Measurements from ENCODE around the gene HMG20A. TPM values are rescaled to one million over a fixed set of nuclear protein-coding genes. Genes with fewer than 3 reads are reported as not detected.
A peak's percentile ranks its signal among the peaks of the same experiment; 100 is the strongest.

Gene HMG20A
- total RNA-seq, 2 donors from 2014 or later, result 33.5 to 36.3 TPM

DNA sequence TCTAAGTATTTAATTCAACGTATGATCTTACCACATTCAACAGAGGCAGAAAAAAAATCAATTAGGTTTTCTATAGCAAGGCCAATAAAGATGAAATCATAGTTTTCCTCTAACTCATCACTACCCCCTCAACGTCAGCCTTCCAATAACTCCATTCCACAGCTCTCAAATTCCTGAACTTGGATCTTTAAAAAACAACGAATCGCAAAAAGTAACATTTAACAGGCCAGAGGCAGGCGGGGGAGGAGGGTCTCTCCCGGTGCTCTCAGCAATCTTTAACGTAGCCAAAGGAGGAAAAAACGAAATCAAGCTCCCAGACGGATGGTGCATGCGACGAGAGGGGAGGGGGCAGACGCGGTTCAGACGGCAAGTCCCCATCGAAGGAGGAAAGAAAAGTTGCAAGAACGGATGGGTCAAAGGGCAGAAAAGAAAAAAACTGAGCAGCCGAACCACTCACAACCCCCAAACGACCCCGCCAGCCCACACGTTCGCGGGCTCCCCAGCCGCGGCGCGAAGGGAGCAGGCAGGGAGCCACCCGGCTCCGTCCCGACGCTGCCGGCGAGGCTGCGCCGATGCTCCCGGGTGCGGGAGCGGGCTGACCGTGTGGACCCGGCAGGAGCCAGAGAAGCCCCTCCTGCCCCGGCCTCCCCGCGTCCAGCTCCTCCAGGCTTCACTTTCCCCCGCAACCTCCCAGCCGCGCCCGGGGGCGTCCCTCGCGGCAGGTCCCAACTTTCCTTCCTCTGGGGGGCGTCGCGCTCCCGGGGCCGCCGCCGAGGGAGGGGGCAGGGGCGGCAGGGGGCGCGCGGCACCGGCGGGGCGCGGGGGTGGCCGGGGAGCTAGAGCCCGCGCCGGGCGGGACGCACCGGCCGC lies 1.5 kb upstream of the HMG20A start:
- ATAC-seq, result peak; percentile 1 to 25
- DNase-seq, result peak; percentile 44
- intact Hi-C loops (cut with DNase I), result loop anchor here (5.0 to 10.0 kb wide), 2 partner anchors 76 to 312 kb away; no protein-coding TSS in a partner anchor

- peak; percentile 100 for DNase-seq
- intact Hi-C loops (cut with DNase I), result loop anchor here (5.0 to 10.0 kb wide), 3 partner anchors 75 to 313 kb away; no protein-coding TSS in a partner anchor
- ATAC-seq, result peak; percentile 98 to 99
Measured at GRCh38 chr15:77419836-77420609, 665 bp upstream of the HMG20A start, which contains the start of gene PEAK1. TSS of gene PEAK1 (minus strand) at chr15:77420104. CDS start at chr15:77181926, 238,178 bp downstream.

GRCh38 chr15:77421370-77421700 lies 647 bp downstream of the HMG20A start:
- no peak for ATAC-seq
- intact Hi-C loops (cut with DNase I), result loop anchor here in 1 of 2 donors (5.0 kb wide), 1 partner anchor 76 kb away; no protein-coding TSS in a partner anchor
- no peak for DNase-seq

- no peak for ATAC-seq
- intact Hi-C loops (cut with DNase I), result no loop called here
- no peak for DNase-seq
Measured at GRCh38 chr15:77425104-77425503, 4.4 kb downstream of the HMG20A start.

- intact Hi-C loops (cut with DNase I), result no loop called here
- no peak for DNase-seq
- ATAC-seq, result no peak
Measured at GRCh38 chr15:77426377-77426776, 5.7 kb downstream of the HMG20A start.

DNA sequence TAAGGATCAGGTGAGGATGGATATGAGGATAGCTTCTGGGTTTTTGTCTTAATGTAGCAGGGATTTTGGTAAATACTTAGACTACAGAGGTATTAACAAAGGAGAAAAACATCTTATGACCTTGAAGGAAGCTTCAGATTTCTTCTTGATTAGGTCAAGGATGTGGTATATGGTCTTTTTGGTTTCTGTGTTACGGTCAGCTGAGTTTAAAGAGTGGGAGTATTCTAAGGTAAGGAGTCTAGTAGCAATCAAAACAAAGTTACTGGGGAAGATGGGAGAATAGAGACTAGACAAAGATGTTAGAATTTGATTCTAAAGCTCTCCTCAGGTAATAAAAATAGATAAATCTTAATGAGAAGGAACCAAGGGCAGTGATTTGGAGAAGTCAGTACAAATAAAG lies 6.2 kb downstream of the HMG20A start:
- intact Hi-C loops (cut with DNase I), result no loop called here
- DNase-seq (no peak), ATAC-seq (no peak)

GRCh38 chr15:77430213-77430612 lies 9.5 kb downstream of the HMG20A start:
- no peak for ATAC-seq
- DNase-seq, result no peak
- intact Hi-C loops (cut with DNase I), result no loop called here

- intact Hi-C loops (cut with DNase I), result no loop called here
- ATAC-seq (no peak), DNase-seq (no peak)
Measured at GRCh38 chr15:77430652-77431051, 10.0 kb downstream of the HMG20A start.

DNA sequence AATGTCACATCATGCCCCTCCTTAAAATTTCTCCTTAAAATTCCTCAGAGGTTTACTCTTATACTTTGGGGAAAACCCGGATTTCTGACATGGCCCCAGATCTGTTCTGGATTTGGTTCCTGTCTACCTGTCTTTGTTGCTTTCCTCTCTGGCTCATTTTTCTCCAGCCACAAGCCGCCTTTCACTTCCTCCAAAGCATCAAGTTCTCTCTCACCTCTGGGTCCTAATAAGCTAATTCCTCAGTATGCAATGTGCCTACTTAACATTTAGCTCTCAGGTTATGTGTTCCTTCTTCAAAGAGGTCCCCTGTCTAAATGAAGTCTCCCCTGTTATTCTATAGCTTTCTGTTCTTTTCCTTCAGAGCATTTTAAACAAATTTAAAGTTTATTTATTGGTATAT lies 16.1 kb downstream of the HMG20A start:
- DNase-seq, result no peak
- ATAC-seq, result no peak
- intact Hi-C loops (cut with DNase I), result no loop called here

GRCh38 chr15:77437264-77437663 lies 16.6 kb downstream of the HMG20A start:
- no peak for DNase-seq
- intact Hi-C loops (cut with DNase I), result no loop called here
- ATAC-seq, result no peak

GRCh38 chr15:77440378-77440999 lies 19.8 kb downstream of the HMG20A start:
- no peak for ATAC-seq
- DNase-seq, result no peak
- intact Hi-C loops (cut with DNase I), result no loop called here

DNA sequence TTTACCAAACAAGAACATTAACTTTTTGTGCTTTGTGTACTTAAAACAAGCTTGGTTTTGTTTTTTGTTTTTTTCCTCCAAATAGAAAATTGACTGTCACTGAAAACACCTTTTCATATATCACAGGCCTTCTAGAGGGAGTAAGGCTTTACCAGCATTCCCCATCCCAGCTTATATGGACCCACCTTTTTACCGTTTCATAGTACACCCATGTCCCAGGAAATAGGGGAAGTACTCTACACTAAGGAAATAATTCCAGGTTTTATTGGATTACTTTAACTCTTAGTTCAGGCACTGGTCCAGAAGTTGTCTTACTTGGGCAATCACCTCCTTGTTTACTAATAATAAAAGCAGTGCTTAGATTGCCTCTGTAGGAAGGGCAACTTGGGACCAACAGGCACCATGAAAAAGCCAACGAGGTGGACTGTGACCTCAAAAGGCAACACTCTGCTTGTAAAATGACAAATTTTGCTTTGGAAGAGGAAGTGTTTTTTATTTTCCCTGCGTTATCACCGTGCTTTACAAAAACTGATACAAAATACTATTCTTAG lies 26.2 kb downstream of the HMG20A start:
- intact Hi-C loops (cut with DNase I), result no loop called here
- DNase-seq, result no peak
- no peak for ATAC-seq

DNA sequence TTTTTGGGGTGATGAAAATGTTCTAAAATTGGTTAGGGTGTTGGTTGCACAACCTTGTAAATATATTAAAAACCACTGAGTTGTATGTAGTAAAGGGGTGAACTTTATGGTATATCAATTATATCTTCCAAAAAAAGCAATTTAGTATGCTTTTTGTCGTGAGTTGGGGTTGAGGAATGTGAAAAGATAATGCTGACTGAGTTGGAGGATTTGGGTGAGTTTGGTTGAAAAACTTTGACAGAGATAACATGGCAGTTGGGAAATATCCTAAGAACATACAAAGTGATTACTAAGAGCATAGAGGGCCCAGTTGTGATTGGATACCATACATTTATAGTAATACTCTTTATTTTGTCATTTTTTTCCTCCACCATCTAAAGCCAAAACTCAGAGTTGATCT lies 33.6 kb downstream of the HMG20A start:
- ATAC-seq (peak in 1 of 2 donors; percentile 42), DNase-seq (no peak)
- intact Hi-C loops (cut with DNase I), result no loop called here

DNA sequence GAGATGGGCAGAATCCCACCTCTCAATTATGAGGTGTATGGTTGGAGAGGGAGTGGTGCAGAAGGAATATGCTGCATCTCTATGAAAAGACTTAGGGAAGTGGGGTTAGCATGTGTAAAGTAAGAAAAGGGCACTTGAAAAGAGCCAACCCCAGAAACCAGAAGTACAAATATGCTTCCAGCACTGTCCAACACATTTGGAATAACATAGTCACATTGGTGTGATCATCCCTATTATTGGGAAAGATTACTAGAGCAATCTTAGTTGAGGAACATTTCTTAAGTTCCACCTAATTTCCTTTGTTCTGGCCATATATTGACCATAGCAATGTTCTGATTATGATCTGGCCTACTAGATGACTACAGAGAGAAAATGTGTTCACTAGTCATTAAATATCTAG lies 34.3 kb downstream of the HMG20A start:
- DNase-seq, result no peak
- intact Hi-C loops (cut with DNase I), result no loop called here
- no peak for ATAC-seq

DNA sequence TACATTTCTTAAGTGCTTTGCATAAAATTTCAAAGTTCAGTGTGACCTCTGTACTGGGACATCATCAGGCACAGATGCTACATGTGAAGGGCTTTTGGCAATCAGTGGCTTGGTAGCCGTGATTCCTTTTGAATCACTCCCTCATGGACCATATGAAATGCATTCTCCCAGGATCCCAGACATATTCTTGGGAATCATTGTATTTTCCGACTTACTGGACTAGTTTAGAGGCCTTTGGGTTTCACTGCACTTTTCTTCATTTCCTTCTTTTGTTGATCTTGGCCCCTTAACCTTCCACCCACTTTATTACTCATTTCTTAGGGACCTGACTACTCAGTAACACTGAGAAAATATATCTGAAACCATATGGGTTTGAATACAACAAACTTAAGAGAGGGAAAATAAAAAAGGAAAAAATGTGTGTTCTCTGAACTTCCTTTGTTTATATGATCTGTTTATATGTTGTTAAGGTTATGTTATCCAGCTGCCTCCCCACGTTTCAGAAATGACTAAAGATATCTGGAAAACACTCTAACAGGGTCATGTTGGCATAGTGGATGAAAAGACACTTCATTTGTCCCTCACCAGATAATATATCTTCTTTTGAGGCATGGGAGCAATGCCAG lies 35.1 kb downstream of the HMG20A start:
- ATAC-seq (peak; percentile 68 to 84), DNase-seq (no peak)
- intact Hi-C loops (cut with DNase I), result no loop called here

DNA sequence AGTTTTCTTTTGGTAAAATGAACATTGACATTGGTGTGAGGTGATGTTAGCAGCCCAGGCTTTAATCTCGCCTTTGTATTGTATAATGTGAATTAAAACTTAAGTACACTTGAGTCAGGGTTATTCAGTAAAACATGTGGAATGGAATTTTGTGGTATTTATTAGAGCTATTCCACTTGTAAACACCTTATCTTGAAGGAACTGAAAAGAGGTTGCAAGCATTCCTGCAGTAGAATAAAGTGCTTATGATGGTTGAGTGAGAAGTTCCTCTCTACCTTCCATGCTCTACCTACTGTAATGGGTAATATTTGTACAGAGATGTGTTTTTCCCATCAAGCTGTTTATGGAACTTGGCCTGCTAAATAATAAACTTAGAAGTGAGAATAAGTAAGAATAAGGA lies 36.1 kb downstream of the HMG20A start:
- intact Hi-C loops (cut with DNase I), result no loop called here

DNA sequence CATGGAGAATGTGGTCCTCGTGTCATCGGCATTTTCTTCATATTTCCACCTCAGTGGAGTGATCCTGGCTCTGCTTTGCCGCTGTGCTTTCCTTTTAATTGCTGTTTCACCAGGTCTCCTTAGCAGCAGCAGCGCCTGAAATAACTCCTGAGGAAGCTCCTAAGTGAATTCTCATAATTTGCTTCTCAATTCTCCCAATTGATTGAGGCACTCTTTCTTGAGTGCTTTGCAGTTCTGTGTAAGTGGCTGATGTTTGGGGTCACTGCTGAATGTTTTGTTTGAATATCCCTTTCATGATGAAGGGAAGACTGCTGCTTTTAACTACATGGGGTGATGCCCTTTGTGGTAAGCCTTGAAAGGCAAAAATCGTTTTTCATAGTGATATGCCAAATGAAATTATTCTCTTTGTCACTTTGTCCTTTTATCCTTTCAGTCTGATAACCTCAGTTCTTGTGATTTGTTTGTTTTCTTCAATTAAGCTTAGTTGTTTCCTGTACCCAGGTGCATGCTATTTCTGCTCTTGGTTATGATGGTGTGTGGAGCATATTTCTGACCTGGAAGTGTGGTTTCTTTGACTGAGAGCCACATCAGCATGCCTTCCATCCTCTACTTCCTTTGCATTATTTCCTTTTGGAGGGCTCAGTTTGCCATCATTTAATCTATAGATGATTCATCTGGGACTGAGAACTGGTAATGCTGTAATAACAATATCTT lies 36.7 kb downstream of the HMG20A start:
- DNase-seq (no peak), ATAC-seq (no peak)
- intact Hi-C loops (cut with DNase I), result no loop called here

More for the DNA sequence above, 36.1 kb downstream of the HMG20A start:
- ATAC-seq (no peak), DNase-seq (no peak)

DNA sequence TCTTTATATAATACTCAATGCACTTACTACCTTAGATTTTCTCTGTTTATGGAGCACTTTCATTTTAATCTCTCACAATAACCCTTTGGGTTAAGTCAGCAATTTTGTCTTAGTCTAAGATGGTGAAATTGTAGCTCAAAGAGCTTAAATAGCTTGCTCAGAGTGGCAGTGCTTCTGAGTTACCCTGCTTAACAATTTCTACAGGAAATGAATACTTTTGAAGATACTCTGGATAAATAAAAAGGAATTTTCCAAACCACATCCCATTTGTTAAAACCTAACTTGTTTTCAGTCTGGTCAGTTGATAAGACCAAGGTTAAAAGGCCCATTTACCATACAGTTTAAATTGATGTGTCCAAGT lies 37.2 kb downstream of the HMG20A start:
- ATAC-seq (no peak), DNase-seq (no peak)
- intact Hi-C loops (cut with DNase I), result no loop called here

- ATAC-seq, result no peak
Measured at GRCh38 chr15:77459031-77459430, 38.3 kb downstream of the HMG20A start.

More at GRCh38 chr15:77459031-77459430, 38.3 kb downstream of the HMG20A start:
- no peak for DNase-seq
- intact Hi-C loops (cut with DNase I), result no loop called here

Measured in left cardiac atrium (tissue), 4 donors.